Liver (tissue), 9 donors: ENCODE data around the gene KLHL30. TPM values are rescaled to one million over a fixed set of nuclear protein-coding genes. Genes with fewer than 3 reads are reported as not detected.

ENCODE experiments used
- DNase-seq: peaks from one replicate; pipeline ENCODE4 v3.0.0-alpha.2; 2017; ENCODE audit warnings: low spot score
- H3K27ac ChIP-seq, 2 donors: one replicate each; pipeline ENCODE4 v1.7.0; 2013; ENCODE audit warnings: inconsistent platforms in 2 of 2, low read length in 2 of 2, control low read depth in 1 of 2, low read depth in 1 of 2, mild to moderate bottlenecking in 1 of 2
- H3K27me3 ChIP-seq, 4 donors: one replicate each; pipeline versions ENCODE4 v1.6.1 to v1.7.0; 2013; ENCODE audit warnings: low read length in 3 of 4, inconsistent platforms in 1 of 4, mild to moderate bottlenecking in 1 of 4, moderate library complexity in 1 of 4; ENCODE audit not compliant: control insufficient read depth in 4 of 4, insufficient read depth in 4 of 4
- H3K36me3 ChIP-seq, 4 donors: one replicate each; pipeline versions ENCODE4 v1.6.1 to v1.7.0; 2013; ENCODE audit warnings: low read length in 3 of 4, mild to moderate bottlenecking in 3 of 4, low read depth in 1 of 4, moderate library complexity in 1 of 4; ENCODE audit not compliant: control insufficient read depth in 4 of 4, insufficient read depth in 3 of 4
- H3K4me1 ChIP-seq, 4 donors: one replicate each; pipeline versions ENCODE4 v1.6.1 to v1.7.0; 2013; ENCODE audit warnings: low read length in 3 of 4, mild to moderate bottlenecking in 3 of 4, moderate library complexity in 1 of 4; ENCODE audit not compliant: control insufficient read depth in 4 of 4, insufficient read depth in 4 of 4
- H3K4me3 ChIP-seq, 3 donors: one replicate each; pipeline versions ENCODE4 v1.6.1 to v1.7.0; 2013; ENCODE audit warnings: low read length in 3 of 3, control low read depth in 1 of 3, low read depth in 1 of 3, mild to moderate bottlenecking in 1 of 3
- H3K9ac ChIP-seq, 2 donors: one replicate each; pipeline ENCODE4 v1.7.0; 2013; ENCODE audit warnings: low read length in 2 of 2, mild to moderate bottlenecking in 2 of 2, moderate library complexity in 2 of 2, control low read depth in 1 of 2, low read depth in 1 of 2
- H3K9me3 ChIP-seq, 4 donors: one replicate each; pipeline versions ENCODE4 v1.6.1 to v1.7.0; 2013; ENCODE audit warnings: low read length in 3 of 4; ENCODE audit not compliant: control insufficient read depth in 4 of 4
- ATF3 ChIP-seq: IDR thresholded peaks from 2 replicates; pipeline ENCODE4 v1.6.1; 2016; ENCODE audit warnings: antibody characterized with exemption
- CTCF ChIP-seq: fragments of 150-350 bp; IDR thresholded peaks from 2 replicates; pipeline ENCODE4 v1.5.1; 2017; ENCODE audit warnings: improper control_type of control experiment, low read depth, low read length; ENCODE audit not compliant: missing input control
- EGR1 ChIP-seq, 2 donors: IDR thresholded peaks; 2 replicates each; pipeline ENCODE4 v1.6.1; 2016 to 2018; ENCODE audit warnings: antibody characterized with exemption in 2 of 2, low read depth in 2 of 2
- FOXA1 ChIP-seq: IDR thresholded peaks from 2 replicates; pipeline ENCODE4 v1.6.1; 2016; ENCODE audit warnings: antibody characterized with exemption
- FOXA2 ChIP-seq: IDR thresholded peaks from 2 replicates; pipeline ENCODE4 v1.6.1; 2016; ENCODE audit warnings: antibody characterized with exemption
- GABPA ChIP-seq, 2 donors: IDR thresholded peaks in 1 of 2; conservative IDR thresholded peaks in 1 of 2; 2 replicates each; pipeline ENCODE4 v1.6.1; 2016; ENCODE audit warnings: antibody characterized with exemption in 2 of 2, mild to moderate bottlenecking in 1 of 2, moderate library complexity in 1 of 2
- HNF4A ChIP-seq, 2 donors: conservative IDR thresholded peaks; 2 replicates each; pipeline ENCODE4 v1.6.1; 2016; ENCODE audit warnings: antibody characterized with exemption in 2 of 2, mild to moderate bottlenecking in 2 of 2
- HNF4G ChIP-seq: IDR thresholded peaks from 2 replicates; pipeline ENCODE4 v1.6.1; 2016; ENCODE audit warnings: antibody characterized with exemption
- JUND ChIP-seq, 2 donors: IDR thresholded peaks; 2 replicates each; pipeline ENCODE4 v1.6.1; 2016; ENCODE audit warnings: antibody characterized with exemption in 2 of 2
- MAX ChIP-seq: IDR thresholded peaks from 2 replicates; pipeline ENCODE4 v1.6.1; 2016; ENCODE audit warnings: antibody characterized with exemption
- NR2F2 ChIP-seq: IDR thresholded peaks from 2 replicates; pipeline ENCODE4 v1.6.1; 2016; ENCODE audit warnings: antibody characterized with exemption
- RAD21 ChIP-seq, 2 donors: IDR thresholded peaks; 2 replicates each; pipeline ENCODE4 v1.6.1; 2016; ENCODE audit warnings: antibody characterized with exemption in 2 of 2, mild to moderate bottlenecking in 2 of 2
- RXRA ChIP-seq, 2 donors: IDR thresholded peaks; 2 replicates each; pipeline ENCODE4 v1.6.1; 2017 to 2018; ENCODE audit warnings: antibody characterized with exemption in 2 of 2, mild to moderate bottlenecking in 1 of 2
- SP1 ChIP-seq: IDR thresholded peaks from 2 replicates; pipeline ENCODE4 v1.6.1; 2018; ENCODE audit warnings: antibody characterized with exemption, mild to moderate bottlenecking
- TAF1 ChIP-seq: conservative IDR thresholded peaks from 2 replicates; pipeline ENCODE4 v1.6.1; 2016; ENCODE audit warnings: antibody characterized with exemption, mild to moderate bottlenecking
- YY1 ChIP-seq: IDR thresholded peaks from 2 replicates; pipeline ENCODE4 v1.6.1; 2016; ENCODE audit warnings: antibody characterized with exemption, mild to moderate bottlenecking
- ZBTB33 ChIP-seq: IDR thresholded peaks from 2 replicates; pipeline ENCODE4 v1.6.1; 2016; ENCODE audit warnings: antibody characterized with exemption
- WGBS: extraction: QIAGEN DNeasy Blood & Tissue Kit; methylation state at CpG from one replicate; pipeline ENCODE4 v1.1.7; 2013; 5-methylcytosine and 5-hydroxymethylcytosine counted together
- polyA plus RNA-seq, 2 donors: library from polyadenylated mRNA; stranded (reverse) in 1 of 2; unstranded in 1 of 2; fragments of 200-250 nt in 1 of 2; fragments of >200 nt in 1 of 2; fragmentation: Nextera tagmentation in 1 of 2; extraction: Ambion mirVana in 1 of 2; gene quantifications; one replicate each; pipeline versions ENCODE4 v1.2.1 to v1.2.3, GENCODE V29; 2013 to 2015
- total RNA-seq, 2 donors: library from RNA; depleted of rRNA; stranded (reverse); fragments of >200 nt; gene quantifications; one replicate each; pipeline ENCODE4 v1.2.3, GENCODE V29; 2014
- TF ChIP-seq, protein P1 (sequence below): IDR thresholded peaks from 2 replicates; pipeline ENCODE4 v1.6.1; 2016; ENCODE audit warnings: antibody characterized with exemption, mild to moderate bottlenecking
- donor health status: healthy.
- donor health status: healthy.
- donor health status: healthy.
- donor health status: healthy.
- donor health status: healthy.

KLHL30 gene
- total and polyA plus RNA-seq, 4 donors, result 0.05 to 0.08 TPM; not detected in 2

- no peak for DNase-seq
- no peaks in the 10 kb centered on the region for H3K36me3 ChIP-seq
- H3K9me3 ChIP-seq, result no peaks in the 10 kb centered on the region
Observed at GRCh38 chr2:238123991-238124470, 14.4 kb upstream of the KLHL30 start.

GRCh38 chr2:238124488-238125126 lies 13.9 kb upstream of the KLHL30 start:
- H3K36me3 ChIP-seq, result no peaks in the 10 kb centered on the region
- no peak overlapping the region for H3K4me3 ChIP-seq
- no peak overlapping the region for H3K27ac ChIP-seq
- no peak overlapping the region for H3K9ac ChIP-seq
- H3K27me3 ChIP-seq, result no peaks in the 10 kb centered on the region
- WGBS, result 87% methylated on average over 19 of the region's 19 CpGs
- H3K4me1 ChIP-seq, result no peaks in the 10 kb centered on the region
- DNase-seq, result no peak
- no peaks in the 10 kb centered on the region for H3K9me3 ChIP-seq
- no peak for TF ChIP-seq MAX
- TF ChIP-seq FOXA2, result no peak
- no peak for TF ChIP-seq ATF3
- TF ChIP-seq JUND (IDR thresholded peaks at IDR 0.05), result no peak
- TF ChIP-seq GABPA (IDR thresholded peaks at IDR 0.05 in 1 of 2, conservative IDR thresholded peaks at IDR 0.05 in 1 of 2), result no peak
- TF ChIP-seq ZBTB33, result no peak
- TF ChIP-seq RAD21 (IDR thresholded peaks at IDR 0.05), result no peak
- TF ChIP-seq, protein P1, sequence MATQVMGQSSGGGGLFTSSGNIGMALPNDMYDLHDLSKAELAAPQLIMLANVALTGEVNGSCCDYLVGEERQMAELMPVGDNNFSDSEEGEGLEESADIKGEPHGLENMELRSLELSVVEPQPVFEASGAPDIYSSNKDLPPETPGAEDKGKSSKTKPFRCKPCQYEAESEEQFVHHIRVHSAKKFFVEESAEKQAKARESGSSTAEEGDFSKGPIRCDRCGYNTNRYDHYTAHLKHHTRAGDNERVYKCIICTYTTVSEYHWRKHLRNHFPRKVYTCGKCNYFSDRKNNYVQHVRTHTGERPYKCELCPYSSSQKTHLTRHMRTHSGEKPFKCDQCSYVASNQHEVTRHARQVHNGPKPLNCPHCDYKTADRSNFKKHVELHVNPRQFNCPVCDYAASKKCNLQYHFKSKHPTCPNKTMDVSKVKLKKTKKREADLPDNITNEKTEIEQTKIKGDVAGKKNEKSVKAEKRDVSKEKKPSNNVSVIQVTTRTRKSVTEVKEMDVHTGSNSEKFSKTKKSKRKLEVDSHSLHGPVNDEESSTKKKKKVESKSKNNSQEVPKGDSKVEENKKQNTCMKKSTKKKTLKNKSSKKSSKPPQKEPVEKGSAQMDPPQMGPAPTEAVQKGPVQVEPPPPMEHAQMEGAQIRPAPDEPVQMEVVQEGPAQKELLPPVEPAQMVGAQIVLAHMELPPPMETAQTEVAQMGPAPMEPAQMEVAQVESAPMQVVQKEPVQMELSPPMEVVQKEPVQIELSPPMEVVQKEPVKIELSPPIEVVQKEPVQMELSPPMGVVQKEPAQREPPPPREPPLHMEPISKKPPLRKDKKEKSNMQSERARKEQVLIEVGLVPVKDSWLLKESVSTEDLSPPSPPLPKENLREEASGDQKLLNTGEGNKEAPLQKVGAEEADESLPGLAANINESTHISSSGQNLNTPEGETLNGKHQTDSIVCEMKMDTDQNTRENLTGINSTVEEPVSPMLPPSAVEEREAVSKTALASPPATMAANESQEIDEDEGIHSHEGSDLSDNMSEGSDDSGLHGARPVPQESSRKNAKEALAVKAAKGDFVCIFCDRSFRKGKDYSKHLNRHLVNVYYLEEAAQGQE, result no peak
- TF ChIP-seq NR2F2, result no peak
- TF ChIP-seq CTCF, result no peak
- TF ChIP-seq HNF4G, result no peak
- TF ChIP-seq YY1, result no peak
- no peak for TF ChIP-seq RXRA (IDR thresholded peaks at IDR 0.05)
- no peak for TF ChIP-seq SP1
- no peak for TF ChIP-seq TAF1
- TF ChIP-seq HNF4A (conservative IDR thresholded peaks at IDR 0.05), result no peak
- TF ChIP-seq EGR1 (IDR thresholded peaks at IDR 0.05; ENCODE audit: low read depth in 2 of 2), result no peak

More at GRCh38 chr2:238123991-238124470, 14.4 kb upstream of the KLHL30 start:
- 85% methylated on average over 14 of the region's 14 CpGs for WGBS
- Histone ChIP-seq H3K9ac (no peak overlapping the region), H3K4me1 (no peaks in the 10 kb centered on the region), H3K4me3 (no peak overlapping the region), H3K27me3 (no peaks in the 10 kb centered on the region), H3K27ac (no peak overlapping the region)
- no peak for TF ChIP-seq YY1
- TF ChIP-seq JUND (IDR thresholded peaks at IDR 0.05), result no peak
- TF ChIP-seq HNF4A (conservative IDR thresholded peaks at IDR 0.05), result no peak
- no peak for TF ChIP-seq FOXA1
- no peak for TF ChIP-seq TAF1
- no peak for TF ChIP-seq ZBTB33
- TF ChIP-seq HNF4G, result no peak
- TF ChIP-seq ATF3, result no peak
